Limb (tissue), 2 donors: ENCODE measurements around the gene CFAP299.

ENCODE experiments used
- DNase-seq, 2 donors: peaks; one replicate each; pipeline ENCODE4 v3.0.0-alpha.2; 2016; ENCODE audit errors: extremely low spot score in 2 of 2

The CFAP299 gene

GRCh38 chr4:80498725-80499124 lies 163.2 kb downstream of the CFAP299 start:
- DNase-seq, result no peak

- DNase-seq, result no peak
These were observed 165.1 kb downstream of the CFAP299 start for GRCh38 chr4:80500613-80501012.

GRCh38 chr4:80507077-80507476 lies 171.5 kb downstream of the CFAP299 start:
- DNase-seq, result no peak

GRCh38 chr4:80507507-80507906 lies 172.0 kb downstream of the CFAP299 start:
- DNase-seq, result no peak

GRCh38 chr4:80515496-80515895 lies 180.0 kb downstream of the CFAP299 start:
- no peak for DNase-seq

GRCh38 chr4:80521438-80521837 lies 185.9 kb downstream of the CFAP299 start:
- DNase-seq, result no peak

- DNase-seq, result no peak
These were observed 191.2 kb downstream of the CFAP299 start for GRCh38 chr4:80526697-80527096.

GRCh38 chr4:80529026-80529425 lies 193.5 kb downstream of the CFAP299 start:
- no peak for DNase-seq

GRCh38 chr4:80532674-80533333 lies 197.3 kb downstream of the CFAP299 start:
- DNase-seq, result no peak

GRCh38 chr4:80535551-80535950 lies 200.0 kb downstream of the CFAP299 start:
- no peak for DNase-seq

- no peak for DNase-seq
These were observed 202.9 kb downstream of the CFAP299 start for GRCh38 chr4:80538276-80538926.

GRCh38 chr4:80539190-80539589 lies 203.7 kb downstream of the CFAP299 start:
- no peak for DNase-seq

- no peak for DNase-seq
These were observed 204.8 kb downstream of the CFAP299 start for GRCh38 chr4:80540349-80540748.

- no peak for DNase-seq
These were observed 205.4 kb downstream of the CFAP299 start for GRCh38 chr4:80540785-80541469.

- DNase-seq, result no peak
These were observed 207.2 kb downstream of the CFAP299 start for GRCh38 chr4:80542747-80543146.

GRCh38 chr4:80560337-80560736 lies 224.8 kb downstream of the CFAP299 start:
- DNase-seq, result no peak

- DNase-seq, result no peak
These were observed 230.8 kb downstream of the CFAP299 start for GRCh38 chr4:80566203-80566872.

- no peak for DNase-seq
These were observed 233.4 kb downstream of the CFAP299 start for GRCh38 chr4:80568891-80569290.

- no peak for DNase-seq
These were observed 241.3 kb downstream of the CFAP299 start for GRCh38 chr4:80576796-80577195.

GRCh38 chr4:80578001-80578400 lies 242.5 kb downstream of the CFAP299 start:
- DNase-seq, result no peak

GRCh38 chr4:80585542-80585941 lies 250.0 kb downstream of the CFAP299 start:
- no peak for DNase-seq

GRCh38 chr4:80586716-80587115 lies 251.2 kb downstream of the CFAP299 start:
- DNase-seq, result no peak
